Prostate gland (tissue), 2 donors: ENCODE measurements around the gene PCDHA6.

Source experiments
- POLR2A ChIP-seq: fragments of 450-650 bp; IDR thresholded peaks from one replicate; pipeline ENCODE4 v1.6.1; 2016; ENCODE audit warnings: antibody characterized with exemption, mild to moderate bottlenecking
- POLR2AphosphoS5 ChIP-seq: sonication (generic); formaldehyde crosslinking; IDR thresholded peaks from one replicate; pipeline ENCODE4 v1.6.1; 2017; ENCODE audit warnings: antibody characterized with exemption
- TF ChIP-seq, protein P1 (sequence below), 4 experiments: fragments of 200-600 bp in 2 of 4; fragments of 450-650 bp in 2 of 4; sonication (generic) in 2 of 4; IDR thresholded peaks; 1 replicate in 3 of 4; 2 replicates in 1 of 4; pipeline ENCODE4 v1.5.1; 2016 to 2019; ENCODE audit warnings: antibody characterized with exemption in 4 of 4, mild to moderate bottlenecking in 2 of 4, moderate library complexity in 2 of 4

DNA sequence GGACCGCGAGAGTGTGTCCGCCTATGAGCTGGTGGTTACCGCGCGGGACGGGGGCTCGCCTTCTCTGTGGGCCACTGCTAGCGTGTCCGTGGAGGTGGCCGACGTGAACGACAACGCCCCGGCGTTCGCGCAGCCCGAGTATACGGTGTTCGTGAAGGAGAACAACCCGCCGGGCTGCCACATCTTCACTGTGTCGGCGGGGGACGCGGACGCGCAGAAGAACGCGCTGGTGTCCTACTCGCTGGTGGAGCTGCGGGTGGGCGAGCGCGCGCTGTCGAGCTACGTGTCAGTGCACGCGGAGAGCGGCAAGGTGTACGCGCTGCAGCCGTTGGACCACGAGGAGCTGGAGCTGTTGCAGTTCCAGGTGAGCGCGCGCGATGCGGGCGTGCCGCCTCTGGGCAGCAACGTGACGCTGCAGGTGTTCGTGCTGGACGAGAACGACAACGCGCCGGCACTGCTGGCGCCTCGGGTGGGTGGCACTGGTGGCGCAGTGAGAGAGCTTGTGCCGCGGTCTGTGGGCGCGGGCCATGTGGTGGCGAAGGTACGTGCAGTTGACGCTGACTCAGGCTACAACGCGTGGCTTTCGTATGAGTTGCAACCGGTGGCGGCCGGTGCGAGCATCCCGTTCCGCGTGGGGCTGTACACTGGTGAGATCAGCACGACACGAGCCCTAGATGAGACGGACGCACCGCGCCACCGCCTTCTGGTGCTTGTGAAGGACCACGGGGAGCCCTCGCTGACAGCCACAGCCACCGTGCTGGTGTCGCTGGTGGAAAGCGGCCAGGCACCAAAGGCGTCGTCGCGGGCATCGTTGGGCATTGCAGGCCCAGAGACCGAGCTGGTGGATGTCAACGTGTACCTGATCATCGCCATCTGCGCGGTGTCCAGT lies 8.1 kb downstream of the PCDHA6 start:
- TF ChIP-seq POLR2A (no peak), POLR2AphosphoS5 (no peak)
- TF ChIP-seq, protein P1, sequence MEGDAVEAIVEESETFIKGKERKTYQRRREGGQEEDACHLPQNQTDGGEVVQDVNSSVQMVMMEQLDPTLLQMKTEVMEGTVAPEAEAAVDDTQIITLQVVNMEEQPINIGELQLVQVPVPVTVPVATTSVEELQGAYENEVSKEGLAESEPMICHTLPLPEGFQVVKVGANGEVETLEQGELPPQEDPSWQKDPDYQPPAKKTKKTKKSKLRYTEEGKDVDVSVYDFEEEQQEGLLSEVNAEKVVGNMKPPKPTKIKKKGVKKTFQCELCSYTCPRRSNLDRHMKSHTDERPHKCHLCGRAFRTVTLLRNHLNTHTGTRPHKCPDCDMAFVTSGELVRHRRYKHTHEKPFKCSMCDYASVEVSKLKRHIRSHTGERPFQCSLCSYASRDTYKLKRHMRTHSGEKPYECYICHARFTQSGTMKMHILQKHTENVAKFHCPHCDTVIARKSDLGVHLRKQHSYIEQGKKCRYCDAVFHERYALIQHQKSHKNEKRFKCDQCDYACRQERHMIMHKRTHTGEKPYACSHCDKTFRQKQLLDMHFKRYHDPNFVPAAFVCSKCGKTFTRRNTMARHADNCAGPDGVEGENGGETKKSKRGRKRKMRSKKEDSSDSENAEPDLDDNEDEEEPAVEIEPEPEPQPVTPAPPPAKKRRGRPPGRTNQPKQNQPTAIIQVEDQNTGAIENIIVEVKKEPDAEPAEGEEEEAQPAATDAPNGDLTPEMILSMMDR (IDR thresholded peaks at IDR 0.05): no peak
